Fibroblast of the aortic adventitia (primary cell): ENCODE measurements around the gene CTSE. TPM values are rescaled to one million over a fixed set of nuclear protein-coding genes. Genes with fewer than 3 reads are reported as not detected.

ENCODE experiments used
- DNase-seq: peaks from one replicate; pipeline ENCODE4 v3.0.0-alpha.2; 2010; ENCODE audit warnings: low read depth
- H3K4me3 ChIP-seq: 2 replicates; pipeline ENCODE4 v1.5.1; 2011; ENCODE audit warnings: low read depth, mild to moderate bottlenecking, control low read depth, low read length, moderate library complexity
- CTCF ChIP-seq: IDR thresholded peaks from 2 replicates; pipeline ENCODE4 v1.5.1; 2011; ENCODE audit warnings: mild to moderate bottlenecking, low read length, control low read depth, inconsistent platforms; ENCODE audit not compliant: insufficient read depth
- total RNA-seq: library from RNA; depleted of rRNA; stranded (reverse); fragments of >200 nt; gene quantifications from 2 replicates; pipeline ENCODE4 v1.2.3, GENCODE V29; 2012; ENCODE audit warnings: low replicate concordance

The CTSE gene
- total RNA-seq, 1 donor, result not detected

GRCh38 chr1:206021008-206021625 lies 2.6 kb downstream of the CTSE start:
- no peak overlapping the region for H3K4me3 ChIP-seq
- no peak for DNase-seq
- no peak for TF ChIP-seq CTCF

GRCh38 chr1:206020393-206021007 lies 3.2 kb downstream of the CTSE start:
- no peak for DNase-seq
- H3K4me3 ChIP-seq, result no peak overlapping the region
- TF ChIP-seq CTCF, result no peak

DNA sequence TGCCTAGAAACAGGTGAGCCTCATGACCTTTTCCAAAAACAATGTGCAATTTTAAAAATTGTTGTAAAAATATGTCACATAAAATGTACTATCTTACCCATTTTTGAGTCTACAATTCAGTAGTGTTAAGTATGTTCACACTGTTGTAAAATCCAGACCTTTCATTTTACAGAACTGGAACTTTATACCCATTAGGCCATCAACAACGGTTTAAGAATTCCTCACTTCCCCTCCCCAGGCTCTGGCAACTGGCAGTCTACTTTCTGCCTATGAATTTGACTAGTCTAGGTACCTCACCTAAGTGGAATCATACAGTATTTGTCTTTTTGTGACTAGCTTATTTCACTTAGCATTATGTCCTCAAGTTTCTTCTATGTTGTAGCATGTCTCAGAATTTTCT lies 8.6 kb downstream of the CTSE start:
- H3K4me3 ChIP-seq, result no peak overlapping the region
- TF ChIP-seq CTCF, result no peak
- no peak for DNase-seq

- H3K4me3 ChIP-seq, result no peak overlapping the region
- no peak for TF ChIP-seq CTCF
- DNase-seq, result no peak
These were observed 9.1 kb downstream of the CTSE start for GRCh38 chr1:206014601-206015000.

DNA sequence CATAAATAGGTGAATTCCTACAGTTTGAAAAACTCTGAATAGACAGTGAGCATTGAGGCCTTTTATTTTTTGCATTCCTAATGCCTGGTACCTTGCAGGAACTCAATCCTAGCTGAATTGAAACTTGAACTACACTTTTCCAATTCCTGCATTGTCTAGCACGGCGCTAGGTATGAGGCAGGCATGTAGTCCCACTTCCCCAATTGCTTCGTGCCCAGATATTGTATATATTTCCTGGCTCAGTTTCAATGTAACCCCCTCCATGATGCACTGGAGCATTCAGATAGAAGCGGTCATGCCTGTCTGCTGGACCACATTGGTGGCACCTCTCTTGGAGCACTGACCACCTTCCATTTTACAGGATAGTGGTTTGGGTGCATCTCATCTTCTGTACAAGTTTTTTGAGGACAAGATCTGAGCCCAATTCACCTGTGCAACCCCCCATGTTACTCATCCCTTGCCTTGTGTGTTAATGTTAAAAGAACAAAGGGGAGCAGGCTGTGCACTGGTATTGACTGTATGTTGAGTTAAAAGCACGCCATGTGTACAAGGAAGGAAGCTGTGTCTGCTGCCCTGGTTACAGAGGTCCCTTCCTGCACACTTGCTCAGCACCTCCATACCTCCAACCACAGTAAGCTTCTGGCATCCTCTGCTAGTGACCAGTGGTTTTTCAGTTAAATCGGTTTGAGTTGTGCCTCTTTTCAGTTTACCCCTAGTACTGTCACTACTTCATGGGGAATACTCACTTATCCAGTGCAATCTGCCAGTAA lies 10.5 kb downstream of the CTSE start:
- no peak for TF ChIP-seq CTCF
- no peak for DNase-seq
- no peak overlapping the region for H3K4me3 ChIP-seq

- no peak for TF ChIP-seq CTCF
- no peak overlapping the region for H3K4me3 ChIP-seq
- DNase-seq, result no peak
These were observed 11.4 kb downstream of the CTSE start for GRCh38 chr1:206012086-206012859.
